ENCODE data around the gene NNT. TPM values are rescaled to one million over a fixed set of nuclear protein-coding genes. Genes with fewer than 3 reads are reported as not detected.

NNT gene
- total and polyA plus RNA-seq, 2 experiments from 2014 or later: 55.3 to 102 TPM

DNA sequence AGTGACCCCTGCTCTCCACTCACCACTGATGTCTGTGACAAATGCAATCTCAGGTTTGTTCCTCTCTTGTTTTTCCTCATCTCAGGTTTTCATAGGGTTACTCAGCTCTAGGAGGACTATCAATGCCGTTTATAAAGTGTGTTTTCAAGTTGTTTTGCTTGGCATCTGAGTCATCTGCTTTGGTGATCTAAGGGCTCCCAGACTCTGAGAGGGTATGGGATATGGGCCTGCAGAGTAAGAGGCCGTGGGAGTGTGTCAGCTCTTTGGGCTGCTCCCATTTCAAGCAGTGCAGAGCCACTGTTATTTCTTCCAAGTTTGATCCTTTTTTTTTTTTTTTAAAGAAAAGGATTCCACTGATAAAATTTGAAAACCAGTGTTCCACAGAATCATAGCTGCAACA, 46.3 kb downstream of the NNT start:
- H3K27ac ChIP-seq: no peak overlapping the region
- H3K27me3 ChIP-seq: no peaks in the 10 kb centered on the region
- no peak overlapping the region for H3K4me2 ChIP-seq
- H3K4me3 ChIP-seq: no peak overlapping the region
- H3K9me3 ChIP-seq (ENCODE audit: low read depth): no peaks in the 10 kb centered on the region
- no peaks in the 10 kb centered on the region for H3K4me1 ChIP-seq (ENCODE audit: insufficient read depth)
- TF ChIP-seq EZH2 (IDR thresholded peaks at IDR 0.05; ENCODE audit: borderline replicate concordance): no peak
- TF ChIP-seq EZH2phosphoT487 (IDR thresholded peaks at IDR 0.05; ENCODE audit: low read depth, severe bottlenecking, unreplicated experiment): no peak
- TF ChIP-seq, protein P1, sequence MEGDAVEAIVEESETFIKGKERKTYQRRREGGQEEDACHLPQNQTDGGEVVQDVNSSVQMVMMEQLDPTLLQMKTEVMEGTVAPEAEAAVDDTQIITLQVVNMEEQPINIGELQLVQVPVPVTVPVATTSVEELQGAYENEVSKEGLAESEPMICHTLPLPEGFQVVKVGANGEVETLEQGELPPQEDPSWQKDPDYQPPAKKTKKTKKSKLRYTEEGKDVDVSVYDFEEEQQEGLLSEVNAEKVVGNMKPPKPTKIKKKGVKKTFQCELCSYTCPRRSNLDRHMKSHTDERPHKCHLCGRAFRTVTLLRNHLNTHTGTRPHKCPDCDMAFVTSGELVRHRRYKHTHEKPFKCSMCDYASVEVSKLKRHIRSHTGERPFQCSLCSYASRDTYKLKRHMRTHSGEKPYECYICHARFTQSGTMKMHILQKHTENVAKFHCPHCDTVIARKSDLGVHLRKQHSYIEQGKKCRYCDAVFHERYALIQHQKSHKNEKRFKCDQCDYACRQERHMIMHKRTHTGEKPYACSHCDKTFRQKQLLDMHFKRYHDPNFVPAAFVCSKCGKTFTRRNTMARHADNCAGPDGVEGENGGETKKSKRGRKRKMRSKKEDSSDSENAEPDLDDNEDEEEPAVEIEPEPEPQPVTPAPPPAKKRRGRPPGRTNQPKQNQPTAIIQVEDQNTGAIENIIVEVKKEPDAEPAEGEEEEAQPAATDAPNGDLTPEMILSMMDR (IDR thresholded peaks at IDR 0.05; ENCODE audit: poor library complexity): no peak
- DNase-seq (ENCODE audit: low spot score): no peak
- no peaks in the 10 kb centered on the region for H4K20me1 ChIP-seq (ENCODE audit: insufficient read depth, poor library complexity, severe bottlenecking)
- H2AFZ ChIP-seq: no peak overlapping the region
- WGBS (ENCODE audit: low lambda C conversion rate, missing lambda C conversion rate): 88% methylated on average over 2 of the region's 2 CpGs
- H3K9me2 ChIP-seq (replicated peaks; ENCODE audit: insufficient read depth): no peaks in the 10 kb centered on the region
- H3K79me2 ChIP-seq: no peaks in the 10 kb centered on the region
- no peaks in the 10 kb centered on the region for H3K36me3 ChIP-seq (replicated peaks; ENCODE audit: insufficient read depth, low read depth)

DNA sequence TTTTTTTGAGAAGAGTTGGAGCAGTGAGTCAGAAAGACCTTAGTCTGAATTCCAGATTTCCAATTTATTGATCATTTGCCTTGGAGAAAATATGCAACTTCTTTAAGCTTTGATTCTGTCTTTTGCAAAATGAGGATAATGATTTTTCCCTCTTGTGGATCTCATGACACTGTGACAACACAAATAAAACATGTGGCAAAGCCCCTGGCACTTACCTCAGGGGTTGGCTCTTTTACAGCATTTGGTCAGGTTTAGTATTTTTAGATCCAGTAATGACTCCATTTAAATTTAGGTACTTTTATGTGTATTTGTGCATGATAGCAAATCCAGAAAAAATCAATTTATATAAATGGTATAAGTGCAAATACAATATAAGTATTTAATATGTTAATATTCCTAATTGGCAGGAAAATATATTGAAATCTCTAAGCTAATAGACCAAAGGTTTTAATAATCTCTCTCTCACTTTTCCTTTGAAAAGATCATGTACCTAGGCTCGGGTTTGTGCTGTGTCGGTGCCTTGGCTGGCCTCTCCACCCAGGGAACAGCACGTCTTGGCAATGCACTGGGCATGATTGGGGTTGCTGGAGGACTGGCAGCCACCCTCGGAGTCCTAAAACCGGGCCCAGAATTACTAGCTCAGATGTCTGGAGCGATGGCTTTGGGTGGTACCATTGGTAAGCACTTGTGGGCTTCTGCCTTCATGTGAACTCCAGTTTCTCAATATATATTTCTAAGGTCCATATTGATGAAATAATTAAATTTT, 49.7 kb downstream of the NNT start:
- H3K79me2 ChIP-seq: no peaks in the 10 kb centered on the region
- 96% methylated on average over 6 of the region's 6 CpGs for WGBS (ENCODE audit: low lambda C conversion rate, missing lambda C conversion rate)
- H3K36me3 ChIP-seq (replicated peaks; ENCODE audit: insufficient read depth, low read depth): peaks cover 7% of the 10 kb centered on the region
- no peaks in the 10 kb centered on the region for H3K4me1 ChIP-seq (ENCODE audit: insufficient read depth)
- H3K9me2 ChIP-seq (replicated peaks; ENCODE audit: insufficient read depth): no peaks in the 10 kb centered on the region
- H3K9me3 ChIP-seq (ENCODE audit: low read depth): no peaks in the 10 kb centered on the region
- H3K4me2 ChIP-seq: no peak overlapping the region
- DNase-seq (ENCODE audit: low spot score): no peak
- H3K27me3 ChIP-seq: no peaks in the 10 kb centered on the region
- TF ChIP-seq EZH2phosphoT487 (IDR thresholded peaks at IDR 0.05; ENCODE audit: low read depth, severe bottlenecking, unreplicated experiment) (no peak), EZH2 (IDR thresholded peaks at IDR 0.05; ENCODE audit: borderline replicate concordance) (no peak)
- TF ChIP-seq, protein P1 (IDR thresholded peaks at IDR 0.05; ENCODE audit: poor library complexity): no peak
- no peaks in the 10 kb centered on the region for H4K20me1 ChIP-seq (ENCODE audit: insufficient read depth, poor library complexity, severe bottlenecking)
- H3K4me3 ChIP-seq: no peak overlapping the region
- H2AFZ ChIP-seq: no peak overlapping the region
- no peak overlapping the region for H3K27ac ChIP-seq

DNA sequence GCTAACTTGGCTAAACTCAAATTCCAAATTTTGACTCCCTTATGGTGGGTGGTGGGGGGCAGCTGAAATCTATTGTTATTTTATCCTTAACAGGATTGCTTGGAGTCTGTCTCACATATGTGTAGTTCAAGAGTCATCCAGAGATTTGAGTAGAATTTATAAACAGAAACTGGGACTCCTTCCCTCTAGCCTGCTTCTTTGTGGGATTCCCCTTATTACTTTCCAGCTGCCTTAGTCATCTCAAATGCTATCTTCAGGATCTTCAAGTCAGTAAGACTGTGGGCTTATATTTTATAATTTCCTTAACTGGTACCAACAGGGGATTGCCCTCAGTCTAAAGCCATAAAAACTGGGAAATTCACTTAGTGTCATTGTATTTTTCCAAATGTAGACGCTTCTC, 55.5 kb downstream of the NNT start:
- H2AFZ ChIP-seq: no peak overlapping the region
- H3K27ac ChIP-seq: no peak overlapping the region
- TF ChIP-seq, protein P1 (IDR thresholded peaks at IDR 0.05; ENCODE audit: poor library complexity): no peak
- TF ChIP-seq EZH2 (IDR thresholded peaks at IDR 0.05; ENCODE audit: borderline replicate concordance) (no peak), EZH2phosphoT487 (IDR thresholded peaks at IDR 0.05; ENCODE audit: low read depth, severe bottlenecking, unreplicated experiment) (no peak)
- no peaks in the 10 kb centered on the region for H3K4me1 ChIP-seq (ENCODE audit: insufficient read depth)
- no peak overlapping the region for H3K4me3 ChIP-seq
- H3K9me3 ChIP-seq (ENCODE audit: low read depth): no peaks in the 10 kb centered on the region
- H3K79me2 ChIP-seq: no peaks in the 10 kb centered on the region
- peaks cover 7% of the 10 kb centered on the region for H3K36me3 ChIP-seq (replicated peaks; ENCODE audit: insufficient read depth, low read depth)
- no peaks in the 10 kb centered on the region for H3K9me2 ChIP-seq (replicated peaks; ENCODE audit: insufficient read depth)
- 96% methylated on average over 1 of the region's 1 CpG for WGBS (ENCODE audit: low lambda C conversion rate, missing lambda C conversion rate)
- DNase-seq (ENCODE audit: low spot score): no peak
- no peaks in the 10 kb centered on the region for H4K20me1 ChIP-seq (ENCODE audit: insufficient read depth, poor library complexity, severe bottlenecking)
- no peaks in the 10 kb centered on the region for H3K27me3 ChIP-seq
- no peak overlapping the region for H3K4me2 ChIP-seq
